HFFc6 (cell line): Measurements from ENCODE around the gene KPNB1. TPM values are rescaled to one million over a fixed set of nuclear protein-coding genes. Genes with fewer than 3 reads are reported as not detected.
A peak's percentile ranks its signal among the peaks of the same experiment; 100 is the strongest.

Experiments
- DNase-seq: peaks from one replicate; pipeline ENCODE4 v3.0.0-alpha.2; 2018
- H3K27ac Mint-ChIP-seq: 2 replicates; pipeline ENCODE4 v1.8.0; 2020; ENCODE audit warnings: mild to moderate bottlenecking, mixed read lengths
- H3K27me3 Mint-ChIP-seq: 2 replicates; pipeline ENCODE4 v1.8.0; 2021; ENCODE audit warnings: mild to moderate bottlenecking, moderate library complexity, mixed read lengths; ENCODE audit not compliant: insufficient read depth
- H3K36me3 Mint-ChIP-seq: 2 replicates; pipeline ENCODE4 v1.8.0; 2021; ENCODE audit warnings: low read depth, mixed read lengths
- H3K4me1 Mint-ChIP-seq: 2 replicates; pipeline ENCODE4 v1.8.0; 2020; ENCODE audit warnings: low read depth, mixed read lengths
- H3K4me3 Mint-ChIP-seq: 2 replicates; pipeline ENCODE4 v1.8.0; 2020; ENCODE audit warnings: mild to moderate bottlenecking, moderate library complexity, mixed read lengths
- H3K9me3 Mint-ChIP-seq: 2 replicates; pipeline ENCODE4 v1.8.0; 2020; ENCODE audit warnings: mild to moderate bottlenecking, mixed read lengths
- CTCF ChIP-seq: fragments of 200-600 bp; sonication (generic); IDR thresholded peaks from 2 replicates; pipeline ENCODE4 v1.5.0; 2021; ENCODE audit warnings: antibody characterized with exemption, mild to moderate bottlenecking
- total RNA-seq, 6 experiments: library from RNA; stranded (reverse); fragmentation: NEBNext Ultra II Directional; extraction: Animal tissue kit (Norgen Biotek cat#: 25700); gene quantifications; 2 replicates in 1 of 6; 3 replicates in 5 of 6; pipeline ENCODE4 v1.2.3, GENCODE V29; 2021

The KPNB1 gene
- total RNA-seq, 6 experiments from 2014 or later, result 439 to 580 (median 549) TPM

DNA sequence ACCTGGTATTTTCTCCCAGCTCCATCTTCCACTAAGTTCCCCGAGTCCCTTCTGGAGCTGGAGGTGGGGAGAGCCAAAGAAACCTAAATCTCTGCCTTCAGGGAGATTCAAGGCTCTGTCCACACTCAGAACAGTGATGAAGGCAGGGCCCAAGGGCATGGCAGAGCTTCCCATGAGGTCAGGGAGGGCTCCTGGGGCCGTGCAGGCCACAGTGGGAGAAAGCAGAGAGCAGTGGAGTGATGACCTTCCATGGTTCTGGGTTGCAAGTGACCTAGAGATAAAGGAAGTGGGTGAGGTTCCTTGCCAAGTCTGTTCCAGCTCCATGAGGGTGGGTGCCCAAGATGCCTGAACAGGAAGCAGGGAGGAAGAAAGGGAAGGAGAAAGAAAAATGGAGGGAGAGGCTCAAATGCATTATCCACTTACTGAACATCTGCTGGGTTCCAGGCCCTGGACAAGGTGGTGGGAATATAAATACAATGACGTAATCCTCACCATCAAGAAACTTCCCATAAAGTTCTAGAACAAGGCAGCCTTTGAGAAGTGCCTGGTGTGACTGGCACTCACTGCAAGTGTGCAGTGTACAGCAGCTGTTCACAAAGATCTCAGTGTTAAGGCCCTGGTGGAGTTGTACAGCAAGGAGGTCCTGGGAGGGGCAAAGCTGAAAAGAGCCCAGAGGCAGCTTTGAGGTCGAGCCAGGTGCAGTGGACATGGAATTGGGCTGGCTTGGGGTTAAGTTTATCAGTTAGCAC lies 57.5 kb downstream of the KPNB1 start:
- no peak overlapping the region for H3K27ac Mint-ChIP-seq
- H3K4me1 Mint-ChIP-seq, result peaks cover 24% of the 10 kb centered on the region
- H3K27me3 Mint-ChIP-seq, result peaks cover 13% of the 10 kb centered on the region
- DNase-seq, result no peak
- 0 out of 2 replicates have a peak, but pooled peaks cover 5% of the 10 kb centered on the region for H3K36me3 Mint-ChIP-seq
- no peak overlapping the region; the same call in 1 of the 2 replicates for H3K4me3 Mint-ChIP-seq
- no peaks in the 10 kb centered on the region for H3K9me3 Mint-ChIP-seq
- TF ChIP-seq CTCF, result no peak

DNA sequence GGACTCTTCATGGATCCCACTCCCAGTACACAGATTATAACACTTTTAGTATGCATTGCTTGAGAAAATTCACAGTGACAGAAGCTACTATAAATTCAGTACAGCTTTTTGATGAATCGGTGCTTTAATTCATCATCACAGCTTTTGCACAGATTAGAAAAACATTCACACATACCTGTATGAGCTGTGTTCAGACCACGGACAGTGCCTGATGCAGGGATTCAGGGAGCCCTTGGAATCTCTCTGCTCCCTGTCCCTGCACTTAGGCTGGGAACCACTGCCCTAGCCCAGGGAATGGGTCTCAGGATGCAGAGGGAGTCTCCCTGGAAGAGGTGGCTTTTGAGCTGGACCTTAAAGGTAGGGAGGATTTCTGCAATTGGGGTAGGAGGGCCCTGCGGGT lies 58.2 kb downstream of the KPNB1 start:
- Mint-ChIP-seq H3K9me3 (no peaks in the 10 kb centered on the region), H3K4me3 (peak overlapping the region; percentile 37; the same call in 1 of the 2 replicates), H3K27ac (no peak overlapping the region), H3K4me1 (peaks cover 24% of the 10 kb centered on the region), H3K36me3 (0 out of 2 replicates have a peak, but pooled peaks cover 5% of the 10 kb centered on the region), H3K27me3 (peaks cover 15% of the 10 kb centered on the region)
- no peak for DNase-seq
- TF ChIP-seq CTCF, result no peak

DNA sequence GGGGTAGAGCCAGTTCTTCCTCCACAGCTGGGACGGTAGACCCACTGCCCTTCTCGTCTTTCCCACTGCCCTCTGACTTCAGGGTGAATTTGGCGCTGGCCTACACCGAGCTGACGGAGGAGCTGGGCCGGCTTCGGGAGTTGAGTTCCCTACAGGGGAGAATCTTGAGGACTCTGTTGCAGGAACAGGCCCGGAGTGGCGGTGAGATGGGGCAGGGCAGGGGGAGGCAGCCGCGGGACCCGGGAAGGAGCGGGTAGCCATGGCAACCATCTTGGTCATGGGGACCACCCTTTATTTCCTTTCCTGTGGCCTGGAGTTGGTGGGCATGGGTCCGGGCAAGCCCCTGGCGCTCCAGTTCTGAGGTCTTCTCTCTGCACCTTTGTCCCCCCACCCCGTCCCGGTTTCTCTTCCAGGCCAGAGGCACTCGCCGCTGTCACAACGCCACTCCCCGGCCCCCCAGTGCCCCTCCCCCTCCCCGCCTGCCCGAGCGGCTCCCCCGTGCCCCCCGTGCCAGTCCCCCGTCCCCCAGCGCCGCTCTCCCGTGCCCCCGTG lies 58.7 kb downstream of the KPNB1 start:
- Mint-ChIP-seq H3K36me3 (0 out of 2 replicates have a peak, but pooled peaks cover 5% of the 10 kb centered on the region), H3K27ac (no peak overlapping the region), H3K4me1 (peaks cover 24% of the 10 kb centered on the region), H3K27me3 (peaks cover 19% of the 10 kb centered on the region), H3K4me3 (peak overlapping the region; percentile 37; the same call in 1 of the 2 replicates), H3K9me3 (no peaks in the 10 kb centered on the region)
- no peak for TF ChIP-seq CTCF
- no peak for DNase-seq

- Mint-ChIP-seq H3K36me3 (0 out of 2 replicates have a peak, but pooled peaks cover 5% of the 10 kb centered on the region), H3K9me3 (no peaks in the 10 kb centered on the region), H3K4me1 (peaks cover 24% of the 10 kb centered on the region), H3K27ac (no peak overlapping the region), H3K27me3 (peaks cover 24% of the 10 kb centered on the region), H3K4me3 (no peak overlapping the region)
- no peak for TF ChIP-seq CTCF
- DNase-seq, result no peak
Measured at GRCh38 chr17:47708864-47709541, 59.3 kb downstream of the KPNB1 start.

DNA sequence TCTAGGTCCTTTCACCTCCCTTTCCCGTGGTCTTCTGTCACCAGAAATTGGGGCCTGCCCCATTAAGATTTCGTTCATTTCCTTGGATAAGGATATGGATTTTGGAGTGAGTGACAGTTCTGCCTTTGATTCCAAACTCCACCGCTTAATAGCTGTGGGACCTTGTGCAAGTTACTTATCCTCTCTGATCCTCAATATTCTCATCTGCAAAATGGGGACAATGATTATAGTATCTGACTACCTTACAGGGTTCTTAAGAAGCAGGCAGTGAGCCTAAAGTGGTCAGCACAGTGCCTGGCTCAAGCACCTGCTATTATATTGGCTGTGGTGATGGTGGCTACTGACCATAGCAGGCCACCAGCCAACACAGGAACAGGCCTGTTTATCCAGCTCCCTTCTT lies 59.9 kb downstream of the KPNB1 start:
- Mint-ChIP-seq H3K36me3 (0 out of 2 replicates have a peak, but pooled peaks cover 5% of the 10 kb centered on the region), H3K4me3 (peak overlapping the region; percentile 29), H3K9me3 (no peaks in the 10 kb centered on the region), H3K4me1 (peaks cover 24% of the 10 kb centered on the region), H3K27me3 (peaks cover 28% of the 10 kb centered on the region), H3K27ac (no peak overlapping the region)
- TF ChIP-seq CTCF, result no peak
- no peak for DNase-seq
